Loucy (cell line): ENCODE measurements around the gene RYR2.

Source experiments
- H2AFZ ChIP-seq: fragments of 200-600 bp; sonication (generic); 2 replicates; pipeline ENCODE4 v1.6.0; 2016; ENCODE audit warnings: antibody characterized with exemption, mild to moderate bottlenecking, low read length, moderate library complexity
- H3F3A ChIP-seq: fragments of 200-600 bp; 2 replicates; pipeline ENCODE4 v1.6.0; 2016; ENCODE audit warnings: antibody characterized with exemption, low read depth, mild to moderate bottlenecking
- H3K27me3 ChIP-seq: fragments of 200-600 bp; sonication (generic); 2 replicates; pipeline ENCODE4 v1.6.1; 2014; ENCODE audit warnings: low read length, mild to moderate bottlenecking; ENCODE audit not compliant: insufficient read depth, poor library complexity, severe bottlenecking
- H3K36me3 ChIP-seq: fragments of 200-600 bp; sonication (generic); 2 replicates; pipeline ENCODE4 v1.6.1; 2016; ENCODE audit warnings: low read length; ENCODE audit not compliant: insufficient read depth
- H3K4me1 ChIP-seq: fragments of 200-600 bp; sonication (generic); 2 replicates; pipeline ENCODE4 v1.5.1; 2014; ENCODE audit warnings: low read length, mild to moderate bottlenecking; ENCODE audit not compliant: insufficient read depth, poor library complexity, severe bottlenecking
- H3K4me2 ChIP-seq: fragments of 200-600 bp; sonication (generic); 2 replicates; pipeline ENCODE4 v1.6.0; 2014; ENCODE audit warnings: antibody characterized with exemption, low read length, low read depth, mild to moderate bottlenecking; ENCODE audit not compliant: poor library complexity, severe bottlenecking
- H3K4me3 ChIP-seq: fragments of 200-600 bp; sonication (generic); 2 replicates; pipeline ENCODE4 v1.5.1; 2014; ENCODE audit warnings: low read length, mild to moderate bottlenecking, mixed read lengths; ENCODE audit not compliant: poor library complexity, severe bottlenecking
- H3K79me2 ChIP-seq: fragments of 200-600 bp; sonication (generic); 2 replicates; pipeline ENCODE4 v1.6.1; 2014; ENCODE audit warnings: low read length; ENCODE audit not compliant: insufficient read depth
- H3K9ac ChIP-seq: fragments of 200-600 bp; sonication (generic); 2 replicates; pipeline ENCODE4 v1.6.0; 2014; ENCODE audit warnings: mild to moderate bottlenecking, low read depth, low read length, moderate library complexity; ENCODE audit not compliant: poor library complexity, severe bottlenecking
- H3K9me2 ChIP-seq: fragments of 200-600 bp; sonication (generic); replicated peaks from 2 replicates; pipeline ENCODE4 v1.6.1; 2016; ENCODE audit warnings: low read depth, low read length, mixed read lengths
- H3K9me3 ChIP-seq: fragments of 200-600 bp; sonication (generic); 2 replicates; pipeline ENCODE4 v1.6.1; 2014; ENCODE audit warnings: mild to moderate bottlenecking, antibody characterized with exemption, low read length, low read depth; ENCODE audit not compliant: insufficient read depth
- H4K20me1 ChIP-seq: fragments of 200-600 bp; sonication (generic); 2 replicates; pipeline ENCODE4 v1.6.0; 2014; ENCODE audit warnings: antibody characterized with exemption, low read length, mild to moderate bottlenecking; ENCODE audit not compliant: insufficient read depth, poor library complexity, severe bottlenecking
- EZH2phosphoT487 ChIP-seq: fragments of 200-600 bp; IDR thresholded peaks from 2 replicates; pipeline ENCODE4 v1.6.1; 2018; ENCODE audit warnings: antibody characterized with exemption, mild to moderate bottlenecking, moderate library complexity, borderline replicate concordance
- TF ChIP-seq, protein P1 (sequence below): fragments of 200-600 bp; sonication (generic); conservative IDR thresholded peaks from 2 replicates; pipeline ENCODE4 v1.5.1; 2014; ENCODE audit warnings: mild to moderate bottlenecking, antibody characterized with exemption, low read length

Gene RYR2

DNA sequence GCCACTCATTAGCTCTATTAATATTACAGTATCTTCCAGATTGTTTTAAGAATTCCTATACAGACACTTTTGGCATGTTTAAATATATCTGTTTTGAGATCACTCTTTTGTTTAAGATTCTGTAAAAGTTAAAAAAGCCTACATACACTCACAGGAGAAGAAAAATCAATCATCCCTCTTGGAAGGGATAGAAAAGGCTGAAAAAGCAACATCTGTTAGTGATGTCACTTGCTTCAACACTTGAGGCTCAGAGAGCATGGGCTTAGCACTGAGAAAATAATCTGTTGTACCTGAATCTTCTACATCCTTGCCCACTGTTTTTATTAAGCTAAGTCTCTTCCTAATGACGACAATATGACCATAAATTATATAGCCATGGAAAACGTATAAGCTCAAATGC is 721.8 kb downstream of the RYR2 start:
- Histone ChIP-seq H3F3A (no peaks in the 10 kb centered on the region), H3K4me2 (no peak overlapping the region), H3K9ac (no peak overlapping the region), H3K4me3 (no peak overlapping the region), H3K4me1 (no peaks in the 10 kb centered on the region), H3K9me2 (no peaks in the 10 kb centered on the region), H4K20me1 (no peaks in the 10 kb centered on the region), H3K36me3 (no peaks in the 10 kb centered on the region), H2AFZ (no peak overlapping the region), H3K79me2 (no peaks in the 10 kb centered on the region), H3K9me3 (no peaks in the 10 kb centered on the region), H3K27me3 (no peaks in the 10 kb centered on the region)
- no peak for TF ChIP-seq EZH2phosphoT487
- TF ChIP-seq, protein P1, sequence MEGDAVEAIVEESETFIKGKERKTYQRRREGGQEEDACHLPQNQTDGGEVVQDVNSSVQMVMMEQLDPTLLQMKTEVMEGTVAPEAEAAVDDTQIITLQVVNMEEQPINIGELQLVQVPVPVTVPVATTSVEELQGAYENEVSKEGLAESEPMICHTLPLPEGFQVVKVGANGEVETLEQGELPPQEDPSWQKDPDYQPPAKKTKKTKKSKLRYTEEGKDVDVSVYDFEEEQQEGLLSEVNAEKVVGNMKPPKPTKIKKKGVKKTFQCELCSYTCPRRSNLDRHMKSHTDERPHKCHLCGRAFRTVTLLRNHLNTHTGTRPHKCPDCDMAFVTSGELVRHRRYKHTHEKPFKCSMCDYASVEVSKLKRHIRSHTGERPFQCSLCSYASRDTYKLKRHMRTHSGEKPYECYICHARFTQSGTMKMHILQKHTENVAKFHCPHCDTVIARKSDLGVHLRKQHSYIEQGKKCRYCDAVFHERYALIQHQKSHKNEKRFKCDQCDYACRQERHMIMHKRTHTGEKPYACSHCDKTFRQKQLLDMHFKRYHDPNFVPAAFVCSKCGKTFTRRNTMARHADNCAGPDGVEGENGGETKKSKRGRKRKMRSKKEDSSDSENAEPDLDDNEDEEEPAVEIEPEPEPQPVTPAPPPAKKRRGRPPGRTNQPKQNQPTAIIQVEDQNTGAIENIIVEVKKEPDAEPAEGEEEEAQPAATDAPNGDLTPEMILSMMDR = no peak

DNA sequence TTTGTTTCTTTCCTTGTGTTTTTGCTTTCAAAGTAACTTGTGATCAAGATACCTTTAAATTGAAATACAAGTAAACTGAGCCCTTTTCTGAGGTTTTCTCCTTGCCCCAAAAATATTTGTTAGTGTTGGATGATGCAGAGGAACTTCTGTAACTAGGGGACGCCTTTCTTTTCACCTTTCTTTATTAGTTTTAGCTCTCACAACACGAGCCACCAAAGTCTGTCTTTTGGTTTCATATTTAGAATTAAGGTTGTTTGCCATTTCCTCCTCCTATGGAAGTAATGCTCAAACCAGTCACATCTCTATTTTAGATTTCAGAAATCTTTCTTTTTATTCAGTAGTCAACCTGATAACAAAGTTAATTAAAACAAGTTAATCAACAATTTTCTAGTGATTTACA is 727.9 kb downstream of the RYR2 start:
- Histone ChIP-seq H2AFZ (no peak overlapping the region; the same call in 1 of the 2 replicates), H3K4me2 (no peak overlapping the region), H3K36me3 (no peaks in the 10 kb centered on the region), H3K4me1 (no peaks in the 10 kb centered on the region), H4K20me1 (no peaks in the 10 kb centered on the region), H3K9me2 (no peaks in the 10 kb centered on the region), H3K9ac (no peak overlapping the region), H3K4me3 (no peak overlapping the region), H3K79me2 (no peaks in the 10 kb centered on the region), H3F3A (no peaks in the 10 kb centered on the region), H3K27me3 (no peaks in the 10 kb centered on the region), H3K9me3 (no peaks in the 10 kb centered on the region)
- TF ChIP-seq, protein P1 = no peak
- TF ChIP-seq EZH2phosphoT487 = no peak

DNA sequence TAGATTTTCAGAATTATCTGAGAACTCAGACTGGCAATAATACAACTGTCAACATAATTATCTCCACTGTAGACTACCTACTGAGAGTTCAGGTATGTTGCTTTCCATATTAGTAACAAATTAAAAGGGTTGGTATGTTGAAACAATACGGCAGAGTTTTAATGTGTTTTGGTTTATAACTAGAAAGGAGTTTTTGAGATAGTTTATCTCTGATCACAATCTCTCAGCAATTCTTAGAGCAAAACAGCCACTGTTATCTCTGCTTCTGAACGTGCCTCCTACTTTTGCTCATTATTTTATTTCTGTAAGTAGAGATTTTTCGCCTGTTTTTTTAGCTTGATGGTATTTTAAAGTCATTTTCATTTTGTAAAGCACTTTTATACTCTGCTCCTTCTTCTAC is 730.0 kb downstream of the RYR2 start:
- no peaks in the 10 kb centered on the region for H3K9me2 ChIP-seq
- no peaks in the 10 kb centered on the region for H3F3A ChIP-seq
- H3K9ac ChIP-seq = no peak overlapping the region
- H3K4me2 ChIP-seq = no peak overlapping the region
- H3K4me1 ChIP-seq = no peaks in the 10 kb centered on the region
- H3K4me3 ChIP-seq = no peak overlapping the region
- no peaks in the 10 kb centered on the region for H3K36me3 ChIP-seq
- TF ChIP-seq EZH2phosphoT487 = no peak
- TF ChIP-seq, protein P1 = no peak
- H2AFZ ChIP-seq = no peak overlapping the region
- H3K9me3 ChIP-seq = no peaks in the 10 kb centered on the region
- no peaks in the 10 kb centered on the region for H3K79me2 ChIP-seq
- no peaks in the 10 kb centered on the region for H4K20me1 ChIP-seq
- H3K27me3 ChIP-seq = no peaks in the 10 kb centered on the region
